Activated CD8-positive, alpha-beta memory T cell treated with anti-CD3 and anti-CD28 coated beads, Interleukin-2, amount 50 U/mL, for 1 hour (primary cell): Measurements from ENCODE around the gene PRKCQ.
A peak's percentile ranks its signal among the peaks of the same experiment; 100 is the strongest.
"Not testable (repeated sequence)": the region's sequence is repeated elsewhere in the genome, so short reads cannot be mapped to it uniquely, and the experiment has no call there.

Experiments
- DNase-seq: peaks from one replicate; pipeline ENCODE4 v3.0.0-alpha.2; 2020; ENCODE audit errors: extremely low read depth

The PRKCQ gene

DNA sequence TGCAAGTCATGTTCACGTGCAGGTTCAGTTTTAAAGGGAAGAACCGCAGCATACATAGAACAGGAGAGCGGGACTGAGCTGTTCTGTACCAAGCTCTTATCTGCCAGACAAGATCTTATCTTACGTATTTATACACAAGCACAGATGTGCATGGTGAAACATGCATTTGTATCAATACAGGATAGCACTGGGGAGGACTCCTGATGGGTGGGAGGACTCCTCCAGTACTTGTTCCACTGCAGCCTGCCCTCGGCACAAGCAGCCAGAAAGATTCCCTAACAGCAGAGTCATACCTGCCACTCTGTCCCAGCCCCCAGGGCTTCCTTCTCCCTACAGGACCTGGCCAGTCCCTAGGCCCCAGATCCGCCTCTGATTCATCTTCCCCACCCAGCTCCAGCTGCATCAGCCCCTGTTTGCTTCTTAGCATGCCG, 13.2 kb upstream of the PRKCQ start:
- no peak for DNase-seq

- DNase-seq, result no peak
Observed at GRCh38 chr10:6592080-6592479, 12.0 kb upstream of the PRKCQ start.

DNA sequence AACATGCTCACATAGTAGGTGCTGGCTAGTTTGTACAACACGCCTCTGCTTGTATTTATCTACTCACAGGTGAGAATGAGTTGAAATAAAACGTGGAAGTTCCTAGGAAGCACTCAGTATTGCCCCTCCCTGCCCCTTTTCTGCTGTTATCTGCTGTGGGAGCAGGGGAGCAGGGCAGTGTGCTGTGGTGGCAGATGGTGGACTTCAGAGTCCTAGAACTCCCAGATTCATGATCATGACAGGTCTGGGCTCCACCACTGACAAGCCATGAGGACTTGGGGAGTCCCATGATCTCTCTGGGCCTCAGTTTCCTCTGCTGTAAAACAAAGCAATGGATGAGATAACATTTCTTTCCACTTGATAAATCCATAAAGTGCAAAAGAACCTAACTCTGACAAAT, 11.6 kb upstream of the PRKCQ start:
- no peak for DNase-seq

DNA sequence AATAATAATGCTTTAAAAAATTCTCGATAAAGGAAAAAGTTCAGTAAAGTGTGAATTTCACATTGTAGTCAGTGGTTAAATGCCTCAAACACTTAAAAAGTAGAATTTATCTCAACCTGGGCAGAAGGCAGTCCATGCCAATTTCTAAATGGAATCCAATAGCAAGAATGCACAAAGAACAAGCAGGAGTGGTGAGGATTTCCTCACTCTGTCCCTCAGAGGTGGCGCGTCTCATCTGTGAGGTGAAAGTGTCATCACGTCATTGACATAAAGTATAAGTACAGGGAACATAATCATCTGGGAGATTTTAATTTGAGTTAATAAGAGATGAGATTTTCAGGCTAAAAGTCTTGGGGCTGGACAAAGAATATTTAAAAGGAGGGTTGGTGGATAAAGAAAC, 10.0 kb upstream of the PRKCQ start:
- DNase-seq, result no peak

DNA sequence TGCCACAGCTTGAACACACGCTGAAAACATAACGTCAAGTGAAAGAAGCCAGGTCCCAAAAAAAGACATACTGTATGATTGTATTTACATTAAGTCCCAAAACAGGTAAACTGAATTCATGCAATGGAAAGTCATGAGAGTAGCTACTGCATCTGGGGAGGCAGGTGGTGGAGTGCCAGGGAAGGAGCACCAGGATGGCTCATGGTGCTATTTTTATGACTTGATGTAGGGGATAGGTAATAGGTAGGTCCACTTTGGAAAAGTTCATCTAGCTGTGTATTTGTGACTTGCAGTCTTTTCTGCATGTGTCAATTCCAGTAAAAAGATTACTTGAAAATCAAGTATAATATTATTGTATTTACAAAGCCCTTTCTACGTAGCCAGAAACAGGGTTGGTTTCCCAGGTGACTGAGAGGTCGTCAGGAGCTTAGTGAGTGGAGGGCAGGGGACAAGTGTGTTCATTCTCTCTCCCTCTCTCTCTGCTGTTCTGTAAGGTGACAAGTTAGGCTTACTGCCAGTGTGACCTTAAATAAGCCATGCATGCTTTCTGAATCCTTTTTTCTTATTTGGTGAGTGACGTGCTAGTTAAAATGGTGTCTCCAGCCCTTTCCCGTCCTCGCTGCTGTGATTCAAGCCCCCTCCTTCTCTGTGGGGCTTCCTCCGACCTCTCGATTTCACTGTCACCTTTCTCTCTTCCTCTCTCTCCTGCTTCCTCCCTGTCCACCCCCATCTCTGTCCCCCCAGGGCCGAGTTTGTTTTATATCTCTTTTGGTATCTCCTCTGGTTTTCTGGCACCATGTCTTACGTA, 9.4 kb upstream of the PRKCQ start:
- no peak for DNase-seq

DNA sequence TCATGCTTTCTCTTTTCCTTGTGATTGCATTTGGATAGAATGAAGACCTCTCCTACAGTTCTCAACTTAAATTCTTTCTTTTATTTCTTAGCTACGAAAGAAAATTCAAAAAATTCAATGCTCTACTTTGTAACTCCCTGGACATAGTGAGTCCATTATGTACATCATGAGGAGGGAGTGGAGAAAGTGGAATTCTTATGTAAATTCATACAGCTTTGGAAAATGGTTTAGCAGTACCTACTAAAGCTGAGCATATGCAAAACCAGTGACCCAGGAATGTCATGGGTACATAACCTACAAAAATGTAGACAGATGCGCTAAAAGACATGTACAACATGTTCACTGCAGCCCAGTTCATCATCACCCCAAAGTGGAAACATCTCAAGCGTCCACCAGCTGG, 8.8 kb upstream of the PRKCQ start:
- no peak for DNase-seq

- no peak for DNase-seq
Observed at GRCh38 chr10:6588082-6588481, 8.0 kb upstream of the PRKCQ start.

GRCh38 chr10:6586501-6586900, 6.4 kb upstream of the PRKCQ start:
- no peak for DNase-seq

- peak; percentile 52 for DNase-seq
Observed at GRCh38 chr10:6583447-6583846, 3.4 kb upstream of the PRKCQ start.

DNA sequence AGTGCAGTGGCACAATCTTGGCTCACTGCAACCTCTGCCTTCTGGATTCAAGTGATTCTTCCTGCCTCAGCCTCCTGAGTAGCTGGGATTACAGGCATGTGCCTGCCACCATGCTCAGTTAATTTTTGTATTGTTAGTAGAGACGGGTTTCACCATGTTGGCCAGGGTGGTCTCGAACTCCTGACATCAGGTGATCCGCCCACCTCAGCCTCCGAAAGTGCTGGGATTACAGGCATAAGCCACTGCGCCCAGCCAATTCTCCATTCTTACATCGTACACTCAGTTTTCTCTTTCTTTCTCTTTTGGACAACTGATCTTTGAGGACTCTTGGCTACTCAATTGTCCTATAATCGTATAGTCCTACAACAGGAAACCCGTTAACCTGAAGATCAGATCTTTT, 2.8 kb upstream of the PRKCQ start:
- DNase-seq, result not testable (repeated sequence)

GRCh38 chr10:6582298-6582697, 2.2 kb upstream of the PRKCQ start:
- no peak for DNase-seq

DNA sequence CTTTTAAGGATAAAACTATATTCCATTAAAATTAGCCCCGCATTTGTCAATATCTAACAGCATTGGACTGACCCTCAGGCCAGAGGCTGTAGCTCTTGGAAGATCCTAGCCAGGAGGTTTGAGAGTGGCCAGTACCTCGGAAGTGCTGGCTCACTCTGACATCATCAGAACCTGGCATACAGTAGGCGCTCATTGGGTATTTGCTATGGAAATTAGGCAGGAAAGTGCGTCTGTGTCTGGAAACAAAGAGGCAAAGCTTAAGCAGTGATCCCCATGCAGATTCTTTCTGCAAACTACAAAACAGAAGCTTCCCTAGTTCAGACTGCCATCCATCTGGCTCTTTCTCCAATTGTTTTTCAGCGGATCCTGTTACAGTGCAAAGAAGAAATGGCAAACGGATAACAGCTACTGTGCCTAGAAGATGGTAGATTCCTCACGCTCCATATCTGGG, 1.7 kb upstream of the PRKCQ start:
- DNase-seq, result no peak

GRCh38 chr10:6581223-6581622, 1.1 kb upstream of the PRKCQ start:
- DNase-seq, result not testable (repeated sequence)

DNA sequence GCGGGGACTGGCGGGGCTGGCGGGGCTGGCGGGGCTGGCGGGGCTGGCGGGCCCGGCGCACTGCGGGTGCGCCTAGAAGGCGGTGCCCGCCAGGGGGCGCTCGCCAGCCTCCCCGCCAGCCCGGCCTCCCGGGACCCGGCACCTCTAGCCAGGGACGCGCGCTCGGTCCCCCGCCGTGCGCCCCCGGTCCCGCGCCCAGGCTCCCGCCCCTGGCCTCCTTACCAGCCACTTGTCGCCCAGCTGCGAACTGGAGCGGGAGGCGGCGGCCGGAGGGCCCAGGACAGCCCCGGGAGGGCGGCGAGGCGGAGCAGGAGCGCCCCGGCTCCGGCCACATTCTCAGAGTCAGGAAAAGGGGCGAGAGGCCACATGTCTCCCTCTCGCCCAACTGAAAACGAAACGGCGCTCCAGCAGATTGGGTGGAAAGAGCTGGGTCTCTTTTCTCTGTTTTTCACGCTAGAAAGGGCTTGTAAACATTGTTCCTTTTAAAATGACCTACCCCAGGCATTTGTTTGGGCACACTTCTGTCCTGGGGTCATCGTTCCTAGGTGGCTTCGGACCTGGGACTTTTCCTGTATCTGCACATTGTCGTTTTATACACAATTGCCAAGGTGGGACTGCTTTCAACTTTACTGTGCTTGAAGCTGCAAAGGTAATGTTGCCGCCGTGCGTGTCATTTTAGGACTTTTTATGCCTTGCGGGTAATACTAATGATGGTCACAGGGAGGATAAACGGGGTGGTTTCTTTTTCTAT, 378 bp upstream of the PRKCQ start:
- peak; percentile 47 for DNase-seq

- DNase-seq, result no peak
Observed at GRCh38 chr10:6579183-6579903, 733 bp downstream of the PRKCQ start.

DNA sequence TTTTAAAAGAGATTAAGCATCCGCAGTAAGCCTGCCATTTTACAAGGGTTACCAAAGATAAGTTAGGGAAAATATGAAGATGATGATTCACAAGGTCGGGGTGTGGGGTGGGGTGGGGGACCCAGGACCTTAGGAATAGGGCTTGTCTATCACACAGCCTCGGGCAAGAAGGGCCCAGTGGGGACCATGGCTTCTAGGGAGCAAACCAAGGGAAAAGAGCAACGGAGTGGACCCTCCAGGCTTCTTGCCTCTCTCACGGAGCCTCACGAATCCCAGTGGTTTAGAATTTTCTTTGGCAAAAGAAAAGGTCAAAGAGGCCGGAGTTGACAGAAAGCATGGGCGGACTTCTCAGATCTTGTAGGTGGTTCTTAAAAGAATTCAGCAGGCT, 1.3 kb downstream of the PRKCQ start:
- DNase-seq, result no peak

- no peak for DNase-seq
Observed at GRCh38 chr10:6578251-6578771, 1.8 kb downstream of the PRKCQ start.

GRCh38 chr10:6576326-6576725, 3.8 kb downstream of the PRKCQ start:
- DNase-seq, result no peak

GRCh38 chr10:6574664-6575176, 5.4 kb downstream of the PRKCQ start:
- no peak for DNase-seq

DNA sequence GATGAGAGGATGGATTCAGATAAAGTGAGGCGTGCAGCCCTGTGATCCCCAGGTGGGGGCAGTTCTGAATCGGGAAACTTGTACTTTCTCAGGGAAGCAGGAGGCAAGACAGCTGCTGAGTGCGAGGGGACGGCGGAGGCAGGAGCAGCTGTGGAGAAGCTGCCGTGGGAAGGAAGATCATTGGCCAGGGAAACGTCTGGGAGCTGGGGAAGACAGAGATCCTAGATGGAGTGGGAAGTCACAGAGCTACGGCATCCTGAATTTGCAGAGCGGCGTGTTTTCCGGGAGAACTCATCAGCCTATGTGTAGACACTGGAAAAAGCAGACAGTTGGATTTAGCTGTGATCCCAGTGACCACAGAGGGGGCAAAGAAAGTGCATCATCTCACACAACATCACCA, 9.2 kb downstream of the PRKCQ start:
- DNase-seq, result no peak

DNA sequence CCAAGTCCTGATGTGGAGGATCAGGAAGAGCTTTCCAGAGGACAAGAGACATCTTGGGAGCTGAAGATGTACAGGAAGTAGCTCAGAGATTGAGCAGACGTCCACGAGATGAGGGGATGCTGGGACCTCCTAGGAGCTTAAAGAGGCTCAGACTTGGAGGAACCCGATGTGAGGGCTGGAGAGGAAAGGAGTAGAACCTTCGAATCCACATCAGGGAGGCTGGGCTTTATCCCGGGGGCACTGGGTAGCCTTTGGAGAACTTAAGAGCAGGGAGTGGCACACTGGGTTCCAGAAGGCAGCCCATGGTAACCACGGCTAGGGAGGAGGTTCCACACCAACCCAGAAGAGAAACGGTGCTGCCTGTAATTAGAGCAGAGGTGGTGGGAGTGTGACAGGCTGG, 10.8 kb downstream of the PRKCQ start:
- no peak for DNase-seq

DNA sequence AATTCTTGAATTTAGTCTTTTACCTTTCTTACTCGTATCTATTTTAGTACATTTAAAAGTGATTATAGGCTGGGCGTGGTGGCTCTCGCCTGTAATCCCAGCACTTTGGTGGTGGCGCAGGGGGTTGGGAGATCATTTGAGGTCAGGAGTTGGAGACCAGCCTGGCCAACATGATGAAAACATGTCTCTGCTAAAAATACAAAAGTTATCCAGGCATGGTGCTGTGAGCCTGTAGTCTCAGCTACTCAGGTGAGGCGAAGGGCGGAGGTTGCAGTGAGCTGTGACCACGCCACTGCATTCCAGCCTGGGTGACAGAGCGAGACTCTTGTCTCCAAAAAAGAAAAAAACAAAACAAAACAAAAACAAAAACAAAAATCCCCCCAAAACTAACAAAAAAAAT, 12.2 kb downstream of the PRKCQ start:
- DNase-seq, result no peak
